Measurements from ENCODE around the gene PPP1R9A. TPM values are rescaled to one million over a fixed set of nuclear protein-coding genes. Genes with fewer than 3 reads are reported as not detected.

The PPP1R9A gene
- total RNA-seq, 1 donor from 2014 or later: 1.3 TPM

GRCh38 chr7:95095966-95096540 is 188.7 kb downstream of the PPP1R9A start:
- no peaks in the 10 kb centered on the region for H3K4me1 Mint-ChIP-seq
- no peak for ATAC-seq (ENCODE audit: low read depth)
- H3K27ac Mint-ChIP-seq: no peak overlapping the region
- no peaks in the 10 kb centered on the region for H3K27me3 Mint-ChIP-seq
- no peak for TF ChIP-seq CTCF (IDR thresholded peaks at IDR 0.05)
- DNase-seq: no peak
- no peaks in the 10 kb centered on the region for H3K9me3 Mint-ChIP-seq
- intact Hi-C loops (cut with micrococcal nuclease): no loop called here
- CTCF ChIA-PET: no interaction called here
- H3K4me3 Mint-ChIP-seq: no peak overlapping the region
- no peaks in the 10 kb centered on the region for H3K36me3 Mint-ChIP-seq (ENCODE audit: low read depth)
- POLR2A ChIA-PET: no interaction called here

GRCh38 chr7:95097291-95097690 is 189.9 kb downstream of the PPP1R9A start:
- no peak for DNase-seq
- Mint-ChIP-seq H3K27ac (no peak overlapping the region), H3K4me3 (no peak overlapping the region), H3K4me1 (no peaks in the 10 kb centered on the region), H3K27me3 (no peaks in the 10 kb centered on the region), H3K36me3 (ENCODE audit: low read depth) (no peaks in the 10 kb centered on the region), H3K9me3 (no peaks in the 10 kb centered on the region)
- ATAC-seq (ENCODE audit: low read depth): no peak
- no peak for TF ChIP-seq CTCF (IDR thresholded peaks at IDR 0.05)
- intact Hi-C loops (cut with micrococcal nuclease): no loop called here
- POLR2A ChIA-PET: no interaction called here
- CTCF ChIA-PET: no interaction called here

- ChIA-PET CTCF (no interaction called here), POLR2A (no interaction called here)
- H3K9me3 Mint-ChIP-seq: no peaks in the 10 kb centered on the region
- TF ChIP-seq CTCF (IDR thresholded peaks at IDR 0.05): no peak
- intact Hi-C loops (cut with micrococcal nuclease): no loop called here
- no peak overlapping the region for H3K4me3 Mint-ChIP-seq
- ATAC-seq (ENCODE audit: low read depth) (no peak), DNase-seq (no peak)
- H3K27ac Mint-ChIP-seq: no peak overlapping the region
- no peaks in the 10 kb centered on the region for H3K27me3 Mint-ChIP-seq
- H3K36me3 Mint-ChIP-seq (ENCODE audit: low read depth): no peaks in the 10 kb centered on the region
- H3K4me1 Mint-ChIP-seq: no peaks in the 10 kb centered on the region
Measured at GRCh38 chr7:95097851-95098250, 190.5 kb downstream of the PPP1R9A start.

GRCh38 chr7:95099106-95099505 is 191.7 kb downstream of the PPP1R9A start:
- intact Hi-C loops (cut with micrococcal nuclease): no loop called here

GRCh38 chr7:95101422-95101821 is 194.0 kb downstream of the PPP1R9A start:
- no peak for TF ChIP-seq CTCF (IDR thresholded peaks at IDR 0.05)
- no peaks in the 10 kb centered on the region for H3K36me3 Mint-ChIP-seq (ENCODE audit: low read depth)
- no peak overlapping the region for H3K27ac Mint-ChIP-seq
- DNase-seq: no peak
- no peak overlapping the region for H3K4me3 Mint-ChIP-seq
- CTCF ChIA-PET: no interaction called here
- no peaks in the 10 kb centered on the region for H3K9me3 Mint-ChIP-seq
- intact Hi-C loops (cut with micrococcal nuclease): no loop called here
- no peak for ATAC-seq (ENCODE audit: low read depth)
- H3K27me3 Mint-ChIP-seq: no peaks in the 10 kb centered on the region
- POLR2A ChIA-PET: no interaction called here
- H3K4me1 Mint-ChIP-seq: no peaks in the 10 kb centered on the region

More at GRCh38 chr7:95099106-95099505, 191.7 kb downstream of the PPP1R9A start:
- Mint-ChIP-seq H3K36me3 (ENCODE audit: low read depth) (no peaks in the 10 kb centered on the region), H3K9me3 (no peaks in the 10 kb centered on the region), H3K27ac (no peak overlapping the region), H3K27me3 (no peaks in the 10 kb centered on the region), H3K4me1 (no peaks in the 10 kb centered on the region), H3K4me3 (no peak overlapping the region)
- TF ChIP-seq CTCF (IDR thresholded peaks at IDR 0.05): no peak
- no peak for DNase-seq
- ATAC-seq (ENCODE audit: low read depth): no peak
- CTCF ChIA-PET: no interaction called here
- POLR2A ChIA-PET: no interaction called here

All from activated B cell treated with CpG ODN at 0.5 μM for 24 hours (primary cell).